Keratinocyte (primary cell): ENCODE measurements around the gene EIF3A. TPM values are rescaled to one million over a fixed set of nuclear protein-coding genes. Genes with fewer than 3 reads are reported as not detected.
"Not testable (repeated sequence)": the region's sequence is repeated elsewhere in the genome, so short reads cannot be mapped to it uniquely, and the experiment has no call there.

Experiments used
- DNase-seq: peaks from one replicate; pipeline ENCODE4 v3.0.0-alpha.2; 2011; ENCODE audit warnings: low read depth, missing footprints, low spot score
- FAIRE-seq: peaks from 2 replicates; lab custom pipeline; 2011; peaks lifted over from hg19 to GRCh38; lab: Jason Lieb, UNC
- H2AFZ ChIP-seq: 2 replicates; pipeline ENCODE4 v1.6.0; 2012; ENCODE audit warnings: low read length, control low read depth, inconsistent platforms; ENCODE audit not compliant: control insufficient read depth
- H3K27ac ChIP-seq: 2 replicates; pipeline ENCODE4 v1.5.1; 2011; ENCODE audit warnings: low read length; ENCODE audit not compliant: control insufficient read depth, insufficient read depth
- H3K27me3 ChIP-seq: 3 replicates; pipeline ENCODE4 v1.6.0; 2011; ENCODE audit warnings: low read length; ENCODE audit not compliant: control insufficient read depth, insufficient read depth; ENCODE audit errors: extremely low read depth
- H3K36me3 ChIP-seq, 2 experiments: 2 replicates in 1 of 2; 3 replicates in 1 of 2; pipeline ENCODE4 v1.5.1; 2011; ENCODE audit warnings: low read length in 2 of 2, mild to moderate bottlenecking in 1 of 2; ENCODE audit not compliant: control insufficient read depth in 2 of 2, insufficient read depth in 2 of 2; ENCODE audit errors: extremely low read depth in 1 of 2
- H3K4me1 ChIP-seq: 3 replicates; pipeline ENCODE4 v1.5.1; 2011; ENCODE audit warnings: low read length; ENCODE audit not compliant: control insufficient read depth, insufficient read depth; ENCODE audit errors: extremely low read depth
- H3K4me2 ChIP-seq: 3 replicates; pipeline ENCODE4 v1.6.0; 2011; ENCODE audit warnings: low read depth, low read length; ENCODE audit not compliant: control insufficient read depth, insufficient read depth; ENCODE audit errors: extremely low read depth
- H3K4me3 ChIP-seq, 3 experiments: fragments of 200-600 bp in 1 of 3; sonication (generic) in 1 of 3; 2 replicates in 2 of 3; 3 replicates in 1 of 3; pipeline ENCODE4 v1.5.1; 2011 to 2016; ENCODE audit warnings: low read length in 3 of 3, mild to moderate bottlenecking in 3 of 3, control low read depth in 2 of 3, inconsistent platforms in 1 of 3, low read depth in 1 of 3, mixed read lengths in 1 of 3, mixed run types in 1 of 3, moderate library complexity in 1 of 3; ENCODE audit not compliant: control insufficient read depth in 2 of 3, insufficient read depth in 2 of 3; ENCODE audit errors: extremely low read depth in 1 of 3
- H3K79me2 ChIP-seq: 2 replicates; pipeline ENCODE4 v1.6.0; 2012; ENCODE audit warnings: low read length; ENCODE audit not compliant: control insufficient read depth, insufficient read depth
- H3K9ac ChIP-seq: 3 replicates; pipeline ENCODE4 v1.6.0; 2011; ENCODE audit warnings: low read length; ENCODE audit not compliant: control insufficient read depth, insufficient read depth; ENCODE audit errors: extremely low read depth
- H3K9me1 ChIP-seq: 3 replicates; pipeline ENCODE4 v1.6.0; 2011; ENCODE audit warnings: low read length; ENCODE audit not compliant: control insufficient read depth, insufficient read depth; ENCODE audit errors: extremely low read depth
- H3K9me3 ChIP-seq: 2 replicates; pipeline ENCODE4 v1.5.1; 2012; ENCODE audit warnings: low read depth, low read length; ENCODE audit not compliant: control insufficient read depth
- H4K20me1 ChIP-seq: 3 replicates; pipeline ENCODE4 v1.6.0; 2011; ENCODE audit warnings: low read length; ENCODE audit not compliant: control insufficient read depth, insufficient read depth; ENCODE audit errors: extremely low read depth
- CTCF ChIP-seq, 3 experiments: IDR thresholded peaks in 1 of 3; conservative IDR thresholded peaks in 1 of 3; optimal IDR thresholded peaks in 1 of 3; 2 replicates in 2 of 3; 3 replicates in 1 of 3; pipeline versions ENCODE3 to v1.5.1; 2011; ENCODE audit warnings: low read length in 3 of 3, mild to moderate bottlenecking in 3 of 3, moderate library complexity in 2 of 3, control low read depth in 1 of 3, inconsistent platforms in 1 of 3; ENCODE audit not compliant: insufficient read depth in 2 of 3; ENCODE audit errors: extremely low read depth in 1 of 3
- EZH2 ChIP-seq: IDR thresholded peaks from one replicate; pipeline ENCODE4 v1.6.1; 2012; ENCODE audit warnings: inconsistent platforms, mild to moderate bottlenecking, low read length, moderate library complexity
- dilution Hi-C: fragments of 300-500 bp; cut with MboI; formaldehyde crosslinking; loops from one replicate; pipeline ENCODE4 v1.7.0; 2020; ENCODE audit warnings: low sequenced_read_pairs; ENCODE audit not compliant: extremely low pct_ligation_motif_present
- polyA plus RNA-seq, 5 experiments: library from polyadenylated mRNA; depleted of rRNA in 3 of 5; stranded (reverse) in 3 of 5; stranded (forward) in 1 of 5; unstranded in 1 of 5; fragments of >200 nt; gene quantifications; 1 replicate in 1 of 5; 2 replicates in 3 of 5; 3 replicates in 1 of 5; pipeline versions ENCODE4 v1.2.1 to v1.2.3, GENCODE V29; 2011 to 2012; ENCODE audit warnings: missing spikeins in 2 of 5, low read depth in 1 of 5, low replicate concordance in 1 of 5

EIF3A gene
- polyA plus RNA-seq, 1 donor (not counting 4 experiments of a cell fraction or from before 2014, with no cell fraction given): 84.4 TPM

GRCh38 chr10:119112056-119112455 is 31.4 kb upstream of the EIF3A start:
- dilution Hi-C loops: no loop called here
- Histone ChIP-seq H3K4me1 (no peaks in the 10 kb centered on the region), H2AFZ (no peak overlapping the region), H3K27me3 (no peaks in the 10 kb centered on the region), H3K27ac (no peak overlapping the region), H3K9me3 (no peaks in the 10 kb centered on the region), H3K9ac (no peak overlapping the region), H4K20me1 (no peaks in the 10 kb centered on the region), H3K4me2 (no peak overlapping the region), H3K9me1 (no peaks in the 10 kb centered on the region), H3K36me3 (peaks cover 3 to 15% of the 10 kb centered on the region in 2 experiments), H3K79me2 (no peaks in the 10 kb centered on the region), H3K4me3 (no peak overlapping the region)
- DNase-seq: no peak
- TF ChIP-seq CTCF (optimal IDR thresholded peaks at IDR 0.05 in 1 of 3, IDR thresholded peaks at IDR 0.05 in 1 of 3, conservative IDR thresholded peaks at IDR 0.05 in 1 of 3; ENCODE audit: extremely low read depth in 1 of 3, insufficient read depth in 2 of 3, low read length in 3 of 3): no peak
- no peak for TF ChIP-seq EZH2
- no peak for FAIRE-seq

DNA sequence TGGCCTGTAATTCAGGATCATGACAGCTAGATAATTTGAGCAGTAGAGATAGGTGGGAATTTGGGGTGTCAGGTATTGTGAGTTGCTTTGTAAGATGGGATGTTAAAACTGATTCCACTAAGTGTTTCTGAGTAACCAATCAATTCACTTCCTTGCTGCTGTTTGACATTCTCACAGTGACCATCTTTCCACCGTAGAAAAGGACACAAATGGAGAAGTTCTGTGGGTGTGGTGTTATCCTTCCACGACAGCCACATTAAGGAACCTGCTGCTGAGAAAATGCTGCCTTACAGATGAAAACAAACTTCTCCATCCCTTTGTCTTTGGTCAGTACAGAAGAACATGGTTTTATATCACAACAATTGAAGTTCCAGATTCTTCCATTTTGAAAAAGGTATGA is 27.2 kb upstream of the EIF3A start:
- H3K4me1 ChIP-seq, FAIRE-seq, H4K20me1 ChIP-seq, DNase-seq, H3K27ac ChIP-seq, H3K4me3 ChIP-seq, H3K4me2 ChIP-seq, H3K9me3 ChIP-seq, dilution Hi-C loops, H2AFZ ChIP-seq, H3K9ac ChIP-seq, H3K36me3 ChIP-seq, H3K27me3 ChIP-seq, H3K9me1 ChIP-seq: not testable (repeated sequence)
- peaks cover 19% of the 10 kb centered on the region for H3K79me2 ChIP-seq

DNA sequence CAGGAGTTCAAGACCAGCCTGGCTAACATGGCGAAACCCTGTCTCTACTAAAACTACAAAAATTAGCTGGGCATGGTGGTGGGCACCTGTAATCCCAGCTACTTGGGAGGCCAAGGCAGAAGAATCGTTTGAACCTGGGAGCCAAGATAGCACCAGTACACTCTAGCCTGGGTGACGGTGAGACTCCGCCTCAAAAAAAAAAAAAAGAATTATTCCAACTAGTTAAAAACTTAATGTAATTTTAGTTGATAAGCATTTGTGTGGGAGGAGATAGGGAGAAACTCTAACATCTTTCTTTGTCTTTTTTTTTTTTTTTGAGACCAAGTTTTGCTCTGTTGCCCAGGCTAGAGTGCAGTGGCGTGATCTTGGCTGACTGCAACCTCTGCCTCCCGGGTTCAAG is 26.5 kb upstream of the EIF3A start:
- H3K4me2 ChIP-seq, H3K27me3 ChIP-seq, FAIRE-seq, H4K20me1 ChIP-seq, H3K4me3 ChIP-seq, H3K36me3 ChIP-seq, dilution Hi-C loops, DNase-seq, H3K9me3 ChIP-seq, H3K27ac ChIP-seq, H3K9me1 ChIP-seq, H2AFZ ChIP-seq, H3K9ac ChIP-seq, H3K4me1 ChIP-seq: not testable (repeated sequence)
- peaks cover 19% of the 10 kb centered on the region for H3K79me2 ChIP-seq

- dilution Hi-C loops: not testable (repeated sequence)
These were observed 25.3 kb upstream of the EIF3A start for GRCh38 chr10:119105899-119106298.

More at GRCh38 chr10:119105899-119106298, 25.3 kb upstream of the EIF3A start:
- H3K4me1 ChIP-seq: peaks cover 21% of the 10 kb centered on the region
- H2AFZ ChIP-seq, DNase-seq, H3K27ac ChIP-seq, H3K4me2 ChIP-seq, H3K4me3 ChIP-seq, H3K9me3 ChIP-seq, FAIRE-seq, H3K36me3 ChIP-seq, H4K20me1 ChIP-seq, H3K9ac ChIP-seq, H3K27me3 ChIP-seq, H3K9me1 ChIP-seq: not testable (repeated sequence)
- H3K79me2 ChIP-seq: peaks cover 19% of the 10 kb centered on the region
